ENCODE data around the gene CDKAL1.

Gene CDKAL1

DNA sequence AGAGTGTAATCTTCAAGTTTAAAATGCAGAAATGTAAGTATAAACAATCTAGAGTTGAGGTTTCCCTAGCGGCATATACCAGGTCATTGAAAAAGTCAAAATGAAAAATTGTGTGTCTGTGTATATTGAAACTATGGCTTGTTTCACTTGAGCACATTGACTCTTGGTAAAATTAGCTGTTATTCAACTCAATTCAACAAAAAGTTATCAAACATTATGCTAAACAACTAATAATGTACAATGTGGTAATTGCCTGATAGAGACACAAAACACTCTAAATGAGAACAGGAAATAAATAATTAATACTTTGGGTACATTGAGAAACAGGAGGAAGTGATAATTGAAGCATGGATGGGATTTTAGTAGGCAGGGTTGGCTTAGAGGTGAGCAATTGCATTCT is 444.8 kb downstream of the CDKAL1 start:
- DNase-seq (ENCODE audit: low spot score), result no peak
- Histone ChIP-seq H3K27ac (no peak overlapping the region), H3K4me3 (no peak overlapping the region)
- TF ChIP-seq, protein P1, sequence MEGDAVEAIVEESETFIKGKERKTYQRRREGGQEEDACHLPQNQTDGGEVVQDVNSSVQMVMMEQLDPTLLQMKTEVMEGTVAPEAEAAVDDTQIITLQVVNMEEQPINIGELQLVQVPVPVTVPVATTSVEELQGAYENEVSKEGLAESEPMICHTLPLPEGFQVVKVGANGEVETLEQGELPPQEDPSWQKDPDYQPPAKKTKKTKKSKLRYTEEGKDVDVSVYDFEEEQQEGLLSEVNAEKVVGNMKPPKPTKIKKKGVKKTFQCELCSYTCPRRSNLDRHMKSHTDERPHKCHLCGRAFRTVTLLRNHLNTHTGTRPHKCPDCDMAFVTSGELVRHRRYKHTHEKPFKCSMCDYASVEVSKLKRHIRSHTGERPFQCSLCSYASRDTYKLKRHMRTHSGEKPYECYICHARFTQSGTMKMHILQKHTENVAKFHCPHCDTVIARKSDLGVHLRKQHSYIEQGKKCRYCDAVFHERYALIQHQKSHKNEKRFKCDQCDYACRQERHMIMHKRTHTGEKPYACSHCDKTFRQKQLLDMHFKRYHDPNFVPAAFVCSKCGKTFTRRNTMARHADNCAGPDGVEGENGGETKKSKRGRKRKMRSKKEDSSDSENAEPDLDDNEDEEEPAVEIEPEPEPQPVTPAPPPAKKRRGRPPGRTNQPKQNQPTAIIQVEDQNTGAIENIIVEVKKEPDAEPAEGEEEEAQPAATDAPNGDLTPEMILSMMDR (IDR thresholded peaks at IDR 0.05), result no peak

DNA sequence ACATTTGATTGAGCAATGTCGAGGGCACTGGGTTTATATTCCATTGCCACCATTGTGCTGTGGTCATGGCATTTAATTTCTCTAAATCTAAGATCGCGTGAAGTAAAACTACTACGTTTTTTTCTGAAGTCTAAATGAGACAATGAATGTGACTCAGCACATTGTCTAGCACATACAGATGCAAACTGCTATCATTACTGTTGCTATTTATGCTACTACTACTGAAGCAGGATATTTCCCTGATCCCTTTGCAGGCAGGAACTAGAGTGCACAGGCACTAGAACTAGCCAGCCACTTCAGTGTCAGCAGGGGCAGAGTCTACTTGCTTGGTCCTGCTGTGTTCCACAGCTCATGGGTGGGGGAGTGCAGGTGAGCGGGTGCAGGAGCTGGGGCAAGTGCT is 449.7 kb downstream of the CDKAL1 start:
- DNase-seq (ENCODE audit: low spot score), result no peak
- TF ChIP-seq, protein P1 (IDR thresholded peaks at IDR 0.05), result no peak
- H3K27ac ChIP-seq, result no peak overlapping the region
- H3K4me3 ChIP-seq, result no peak overlapping the region

DNA sequence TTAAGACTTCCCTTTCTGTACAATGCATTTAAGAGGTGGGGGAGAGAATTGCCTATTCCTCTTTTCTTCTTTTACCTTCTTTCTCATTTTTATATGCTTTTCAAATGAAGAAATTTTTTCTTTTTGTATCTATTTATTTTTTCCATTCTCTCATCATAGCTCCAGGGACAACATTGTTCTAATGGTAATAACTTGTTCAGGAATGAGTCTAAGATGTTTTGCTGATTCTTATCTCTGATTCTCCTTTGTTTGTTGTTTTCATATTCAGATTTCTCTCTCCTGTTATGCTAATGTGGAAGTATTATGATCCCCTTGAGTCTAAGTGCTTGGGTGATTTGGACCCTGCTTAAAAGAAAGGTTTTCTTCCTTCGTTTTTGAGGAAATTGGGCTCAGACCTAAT is 451.6 kb downstream of the CDKAL1 start:
- DNase-seq (ENCODE audit: low spot score), result no peak
- no peak overlapping the region for H3K27ac ChIP-seq
- TF ChIP-seq, protein P1 (IDR thresholded peaks at IDR 0.05), result no peak
- H3K4me3 ChIP-seq, result no peak overlapping the region

DNA sequence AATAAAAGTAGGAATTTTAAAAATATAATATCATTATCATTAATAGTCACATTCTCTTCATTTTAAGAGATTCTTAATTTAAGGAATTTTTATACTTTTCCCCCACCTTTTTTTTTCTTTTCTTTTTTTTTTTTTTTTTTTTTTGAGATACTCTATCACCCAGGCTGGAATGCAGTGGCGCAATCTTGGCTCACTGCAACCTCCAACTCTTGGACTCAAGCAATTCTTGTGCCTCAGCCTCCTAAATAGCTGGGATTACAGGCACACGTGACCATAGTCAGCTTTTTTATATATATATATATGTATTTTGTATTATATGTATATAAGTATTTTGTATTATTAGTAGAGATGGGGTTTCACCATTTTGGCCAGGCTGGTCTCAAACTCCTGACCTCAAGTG is 457.7 kb downstream of the CDKAL1 start:
- DNase-seq (ENCODE audit: low spot score), result no peak
- TF ChIP-seq, protein P1 (IDR thresholded peaks at IDR 0.05), result no peak
- no peak overlapping the region for H3K27ac ChIP-seq
- no peak overlapping the region for H3K4me3 ChIP-seq

DNA sequence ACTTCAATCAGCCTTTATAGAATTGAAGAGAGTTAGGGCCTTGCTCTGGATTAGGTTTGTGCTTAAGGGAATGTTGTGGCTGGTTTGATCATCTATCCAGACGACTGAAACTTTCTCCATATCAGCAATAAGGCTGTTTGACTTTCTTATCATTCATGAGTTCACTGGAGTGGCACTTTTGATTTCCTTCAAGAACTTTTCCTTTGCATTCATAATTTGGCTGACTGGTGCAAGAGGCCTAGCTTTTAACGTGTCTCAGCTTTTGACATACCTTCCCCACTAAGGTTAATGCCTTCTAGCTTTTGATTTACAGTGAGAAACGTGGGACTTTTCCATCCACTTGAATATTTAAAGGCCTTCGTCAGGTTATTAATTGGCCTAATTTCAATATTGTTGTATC is 461.8 kb downstream of the CDKAL1 start:
- TF ChIP-seq, protein P1 (IDR thresholded peaks at IDR 0.05), result no peak
- no peak for DNase-seq (ENCODE audit: low spot score)
- Histone ChIP-seq H3K27ac (no peak overlapping the region), H3K4me3 (no peak overlapping the region)

DNA sequence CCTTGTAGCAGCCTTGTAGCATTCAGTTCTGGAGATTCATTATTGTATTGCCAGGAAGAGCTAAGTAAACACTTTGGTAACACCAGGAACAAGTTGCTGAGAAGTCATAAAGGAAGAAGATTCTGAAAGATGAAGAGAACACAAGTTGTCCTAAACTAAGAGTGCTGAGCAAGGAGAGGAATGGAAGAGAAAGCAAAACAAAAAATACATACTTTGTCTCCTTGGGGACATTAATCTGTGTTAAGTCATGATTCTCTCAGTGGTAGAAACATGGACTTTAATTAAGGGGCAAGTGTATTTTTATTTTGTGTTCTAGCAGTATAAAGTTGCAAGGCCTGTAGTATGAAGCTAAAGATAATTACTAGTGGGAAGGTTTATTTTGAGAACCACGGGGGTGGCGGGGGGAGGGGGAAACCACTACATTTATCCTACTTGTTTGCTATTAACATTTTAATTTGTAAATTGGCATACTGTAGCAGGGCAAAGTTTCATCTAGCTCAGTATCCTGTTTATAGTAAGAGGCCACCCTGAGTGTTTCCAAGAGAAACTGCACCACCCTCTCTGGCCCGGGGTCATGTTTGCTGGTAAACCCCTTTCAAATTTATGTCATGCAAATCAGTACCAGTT is 463.0 kb downstream of the CDKAL1 start:
- H3K27ac ChIP-seq, result peak overlapping the region in 1 of 2 donors; percentile 19
- H3K4me3 ChIP-seq, result no peak overlapping the region
- no peak for DNase-seq (ENCODE audit: low spot score)
- TF ChIP-seq, protein P1 (IDR thresholded peaks at IDR 0.05), result no peak

DNA sequence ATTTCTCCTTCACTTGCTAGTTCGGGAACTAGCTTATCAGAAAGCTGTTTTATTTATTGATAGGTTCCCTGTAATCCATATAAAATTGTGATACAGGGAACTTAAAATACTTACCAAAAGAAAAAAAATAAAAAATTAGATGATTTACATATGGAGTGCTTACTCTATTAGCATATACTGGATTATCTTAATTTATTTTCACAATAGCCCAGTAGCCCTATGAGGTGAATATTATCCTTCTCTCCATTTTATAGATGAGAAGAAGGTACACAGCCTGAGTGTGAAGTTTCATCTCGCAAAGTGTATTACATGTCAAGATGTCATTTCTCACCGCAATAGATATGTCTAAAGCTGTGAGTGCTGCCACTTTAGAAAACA is 463.5 kb downstream of the CDKAL1 start:
- DNase-seq (ENCODE audit: low spot score), result no peak

More for the DNA sequence above, 463.5 kb downstream of the CDKAL1 start:
- Histone ChIP-seq H3K4me3 (no peak overlapping the region), H3K27ac (no peak overlapping the region)
- TF ChIP-seq, protein P1 (IDR thresholded peaks at IDR 0.05), result no peak

Data from coronary artery (tissue), 2 donors.